Peyer's patch (tissue), 4 donors: ENCODE data around the gene DGKI.

Experiments used
- POLR2A ChIP-seq, 2 donors: fragments of 450-650 bp; IDR thresholded peaks; one replicate each; pipeline ENCODE4 v1.5.1; 2017; ENCODE audit warnings: antibody characterized with exemption in 2 of 2, mild to moderate bottlenecking in 2 of 2, moderate library complexity in 2 of 2
- TF ChIP-seq, protein P1 (sequence below), 6 experiments: fragments of 450-650 bp in 4 of 6; fragments of 200-600 bp in 2 of 6; sonication (generic) in 1 of 6; IDR thresholded peaks; one replicate each; pipeline ENCODE4 v1.5.1; 2017 to 2019; ENCODE audit warnings: antibody characterized with exemption in 6 of 6, mild to moderate bottlenecking in 3 of 6, moderate library complexity in 1 of 6

DNA sequence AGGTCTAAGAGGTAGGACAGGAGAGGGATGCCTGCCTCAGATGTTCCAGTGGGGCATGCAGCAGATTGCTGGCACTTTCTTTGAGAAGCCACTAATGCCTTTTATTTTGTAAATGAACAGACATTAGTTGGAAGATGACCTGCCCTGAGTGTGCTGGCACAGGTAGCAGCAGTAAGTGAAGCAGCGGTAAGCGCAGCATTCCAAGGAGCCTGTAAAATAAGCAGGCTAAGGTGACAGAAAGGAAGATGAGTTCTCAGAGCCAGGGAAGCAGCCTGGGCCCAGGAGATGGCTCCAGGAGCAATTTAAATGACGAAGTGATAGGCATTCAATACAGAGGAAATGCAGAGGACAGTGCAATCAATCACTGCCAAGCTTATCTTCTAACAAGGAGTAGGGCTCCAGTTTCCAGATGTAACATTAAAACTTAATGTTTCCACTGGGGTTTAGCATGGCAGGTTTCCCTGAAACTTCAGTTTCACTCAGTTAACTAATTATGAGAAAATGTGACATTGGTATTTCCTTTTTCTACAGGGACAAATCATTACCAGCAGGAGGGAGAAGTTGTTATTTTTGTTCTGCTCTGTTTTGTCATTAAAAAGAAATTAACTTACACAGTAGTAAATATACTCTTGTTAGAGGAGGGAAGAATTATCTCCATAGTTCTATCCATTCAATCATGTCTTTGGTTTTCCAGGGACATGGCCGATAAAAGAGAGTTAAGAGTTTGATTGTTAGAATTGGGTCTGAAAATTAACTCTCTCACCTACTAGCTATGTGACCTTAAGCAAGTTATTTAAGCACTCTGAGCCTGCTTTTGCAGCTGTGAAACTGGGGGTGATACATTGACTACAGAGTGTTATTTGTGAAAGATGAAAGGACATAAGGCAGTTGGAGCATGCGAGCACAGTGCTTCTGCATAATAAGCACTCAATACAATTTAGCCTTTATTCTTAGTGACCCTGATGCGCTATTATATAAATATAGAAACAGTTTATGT lies 406.6 kb downstream of the DGKI start:
- TF ChIP-seq, protein P1, sequence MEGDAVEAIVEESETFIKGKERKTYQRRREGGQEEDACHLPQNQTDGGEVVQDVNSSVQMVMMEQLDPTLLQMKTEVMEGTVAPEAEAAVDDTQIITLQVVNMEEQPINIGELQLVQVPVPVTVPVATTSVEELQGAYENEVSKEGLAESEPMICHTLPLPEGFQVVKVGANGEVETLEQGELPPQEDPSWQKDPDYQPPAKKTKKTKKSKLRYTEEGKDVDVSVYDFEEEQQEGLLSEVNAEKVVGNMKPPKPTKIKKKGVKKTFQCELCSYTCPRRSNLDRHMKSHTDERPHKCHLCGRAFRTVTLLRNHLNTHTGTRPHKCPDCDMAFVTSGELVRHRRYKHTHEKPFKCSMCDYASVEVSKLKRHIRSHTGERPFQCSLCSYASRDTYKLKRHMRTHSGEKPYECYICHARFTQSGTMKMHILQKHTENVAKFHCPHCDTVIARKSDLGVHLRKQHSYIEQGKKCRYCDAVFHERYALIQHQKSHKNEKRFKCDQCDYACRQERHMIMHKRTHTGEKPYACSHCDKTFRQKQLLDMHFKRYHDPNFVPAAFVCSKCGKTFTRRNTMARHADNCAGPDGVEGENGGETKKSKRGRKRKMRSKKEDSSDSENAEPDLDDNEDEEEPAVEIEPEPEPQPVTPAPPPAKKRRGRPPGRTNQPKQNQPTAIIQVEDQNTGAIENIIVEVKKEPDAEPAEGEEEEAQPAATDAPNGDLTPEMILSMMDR (IDR thresholded peaks at IDR 0.05) = no peak
- TF ChIP-seq POLR2A (IDR thresholded peaks at IDR 0.05) = no peak
